MM.1S (cell line): ENCODE data around the gene TMCO4.

Experiments
- DNase-seq: peaks from one replicate; pipeline ENCODE4 v3.0.0-alpha.2; 2015
- H2AFZ ChIP-seq: fragments of 300-600 bp; sonication (generic); 2 replicates; pipeline ENCODE4 v1.6.0; 2016; ENCODE audit warnings: antibody characterized with exemption, low read length
- H3F3A ChIP-seq: fragments of 300-600 bp; sonication (generic); 2 replicates; pipeline ENCODE4 v1.6.1; 2016; ENCODE audit warnings: mild to moderate bottlenecking, antibody characterized with exemption, low read length, moderate library complexity, mixed read lengths; ENCODE audit not compliant: insufficient read depth
- H3K27ac ChIP-seq: fragments of 300-600 bp; sonication (generic); 2 replicates; pipeline ENCODE4 v1.5.1; 2016; ENCODE audit warnings: mild to moderate bottlenecking, low read length
- H3K27me3 ChIP-seq: fragments of 300-600 bp; sonication (generic); replicated peaks from 2 replicates; pipeline ENCODE4 v1.6.0; 2016; ENCODE audit warnings: low read length; ENCODE audit not compliant: insufficient read depth
- H3K36me3 ChIP-seq: fragments of 300-600 bp; sonication (generic); replicated peaks from 2 replicates; pipeline ENCODE4 v1.6.1; 2016; ENCODE audit warnings: mild to moderate bottlenecking, low read length, mixed read lengths; ENCODE audit not compliant: insufficient read depth
- H3K4me1 ChIP-seq: fragments of 300-600 bp; sonication (generic); 2 replicates; pipeline ENCODE4 v1.6.1; 2016; ENCODE audit warnings: low read length, mixed read lengths
- H3K4me2 ChIP-seq: fragments of 300-600 bp; sonication (generic); 2 replicates; pipeline ENCODE4 v1.6.0; 2016; ENCODE audit warnings: low read depth, low read length
- H3K4me3 ChIP-seq: fragments of 300-600 bp; sonication (generic); 2 replicates; pipeline ENCODE4 v1.5.1; 2016; ENCODE audit warnings: low read length, mixed read lengths
- H3K79me2 ChIP-seq: fragments of 300-600 bp; sonication (generic); 2 replicates; pipeline ENCODE4 v1.6.1; 2016; ENCODE audit warnings: mixed run types, low read length, mixed read lengths
- H3K9ac ChIP-seq: fragments of 300-600 bp; sonication (generic); 2 replicates; pipeline ENCODE4 v1.6.1; 2016; ENCODE audit warnings: low read length, mixed read lengths
- H3K9me2 ChIP-seq: fragments of 300-600 bp; sonication (generic); replicated peaks from 2 replicates; pipeline ENCODE4 v1.6.1; 2016; ENCODE audit warnings: mild to moderate bottlenecking, low read length, mixed read lengths; ENCODE audit not compliant: insufficient read depth
- H3K9me3 ChIP-seq: fragments of 300-600 bp; sonication (generic); replicated peaks from 2 replicates; pipeline ENCODE4 v1.6.1; 2016; ENCODE audit warnings: mild to moderate bottlenecking, low read length, mixed read lengths; ENCODE audit not compliant: insufficient read depth
- H4K20me1 ChIP-seq: fragments of 300-600 bp; sonication (generic); 2 replicates; pipeline ENCODE4 v1.6.1; 2016; ENCODE audit warnings: mild to moderate bottlenecking, low read length, moderate library complexity, mixed read lengths; ENCODE audit not compliant: insufficient read depth
- EZH2 ChIP-seq: fragments of 300-600 bp; sonication (generic); optimal IDR thresholded peaks from 2 replicates; pipeline ENCODE3; 2017; ENCODE audit warnings: low read depth, mild to moderate bottlenecking, antibody characterized with exemption, low read length, mixed read lengths
- EZH2phosphoT487 ChIP-seq: fragments of 300-600 bp; sonication (generic); IDR thresholded peaks from 2 replicates; pipeline ENCODE4 v1.6.1; 2018; ENCODE audit warnings: antibody characterized with exemption, low read length
- TF ChIP-seq, protein P1 (sequence below): fragments of 300-600 bp; sonication (generic); IDR thresholded peaks from 2 replicates; pipeline ENCODE4 v1.5.1; 2016; ENCODE audit warnings: antibody characterized with exemption, low read length, mixed read lengths

The TMCO4 gene

DNA sequence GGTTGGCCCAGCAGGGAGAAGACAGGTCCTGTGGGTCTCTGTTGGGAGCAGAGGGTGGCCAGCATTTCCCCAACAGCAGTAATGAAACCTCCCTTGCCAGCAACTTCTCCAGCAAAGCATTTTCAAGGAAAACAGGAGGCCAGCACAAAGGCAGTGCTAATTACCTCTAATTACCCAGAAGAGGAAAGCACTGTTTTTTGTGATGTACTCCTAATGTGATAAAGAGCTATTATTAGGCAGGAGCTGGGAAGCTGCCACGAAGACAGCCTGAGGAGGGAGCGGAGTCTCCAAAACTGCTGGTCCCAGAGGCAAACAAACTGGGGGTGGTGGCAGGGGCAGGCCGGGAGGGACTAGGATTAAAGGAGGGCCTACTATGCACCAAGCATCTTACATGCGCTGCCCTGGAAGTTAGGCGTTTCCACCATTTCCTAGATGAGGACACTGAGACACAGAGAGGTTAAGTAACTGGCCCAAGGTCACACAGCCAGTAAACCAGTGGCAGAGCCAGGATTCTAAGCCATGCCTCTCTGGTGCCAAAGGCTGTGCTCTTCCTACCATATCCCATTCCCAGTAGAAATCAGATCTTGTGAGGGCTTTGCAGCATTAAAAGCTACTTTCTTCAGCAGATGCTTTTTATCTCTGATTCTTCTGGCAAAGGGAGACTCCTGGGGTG is 110.5 kb downstream of the TMCO4 start:
- no peaks in the 10 kb centered on the region for H3K79me2 ChIP-seq

DNA sequence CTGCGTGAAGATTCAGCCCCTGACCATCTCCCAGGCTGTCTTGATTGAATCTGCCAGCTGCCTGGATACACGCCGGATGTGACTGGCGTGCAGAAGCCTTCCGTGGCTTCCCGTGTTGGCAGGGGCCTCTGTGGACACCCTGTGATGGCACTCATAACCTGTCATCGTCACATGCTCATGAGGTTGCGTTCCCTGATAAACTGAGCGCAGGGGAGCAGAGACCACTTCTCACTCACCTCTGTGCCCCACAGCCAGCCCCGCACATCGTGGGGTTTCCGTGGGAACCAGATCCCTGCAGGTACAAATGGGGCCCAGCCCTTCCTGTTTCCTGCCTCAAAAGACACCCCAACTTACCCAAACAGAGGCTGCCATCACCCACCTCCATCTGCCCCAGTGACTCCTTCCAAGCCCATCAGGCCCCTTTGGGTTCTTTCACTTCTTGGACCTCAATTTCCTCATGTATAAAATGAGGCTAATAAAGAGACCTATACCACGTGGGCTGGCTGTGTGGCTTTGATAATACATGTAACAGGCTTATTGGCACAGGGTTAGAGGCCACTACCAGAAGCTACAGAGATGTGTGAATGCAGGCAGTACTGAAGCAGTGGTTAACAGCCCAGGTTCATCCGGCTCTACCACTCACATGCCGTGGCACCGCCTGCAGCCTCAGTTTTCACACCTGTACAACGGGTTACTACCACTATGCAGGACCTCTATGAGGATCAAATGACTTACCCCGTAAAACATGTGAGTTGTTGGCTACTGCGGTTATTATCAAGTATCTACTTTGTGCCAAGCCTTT is 111.5 kb downstream of the TMCO4 start:
- Histone ChIP-seq H3K27ac (no peak overlapping the region), H3K9me3 (no peaks in the 10 kb centered on the region), H3K79me2 (no peaks in the 10 kb centered on the region), H3K9me2 (no peaks in the 10 kb centered on the region), H3K4me1 (no peaks in the 10 kb centered on the region), H3K9ac (no peak overlapping the region), H2AFZ (no peak overlapping the region), H3K4me2 (no peak overlapping the region), H3K36me3 (no peaks in the 10 kb centered on the region), H3F3A (no peaks in the 10 kb centered on the region), H3K27me3 (no peaks in the 10 kb centered on the region), H3K4me3 (no peak overlapping the region), H4K20me1 (no peaks in the 10 kb centered on the region)
- TF ChIP-seq, protein P1, sequence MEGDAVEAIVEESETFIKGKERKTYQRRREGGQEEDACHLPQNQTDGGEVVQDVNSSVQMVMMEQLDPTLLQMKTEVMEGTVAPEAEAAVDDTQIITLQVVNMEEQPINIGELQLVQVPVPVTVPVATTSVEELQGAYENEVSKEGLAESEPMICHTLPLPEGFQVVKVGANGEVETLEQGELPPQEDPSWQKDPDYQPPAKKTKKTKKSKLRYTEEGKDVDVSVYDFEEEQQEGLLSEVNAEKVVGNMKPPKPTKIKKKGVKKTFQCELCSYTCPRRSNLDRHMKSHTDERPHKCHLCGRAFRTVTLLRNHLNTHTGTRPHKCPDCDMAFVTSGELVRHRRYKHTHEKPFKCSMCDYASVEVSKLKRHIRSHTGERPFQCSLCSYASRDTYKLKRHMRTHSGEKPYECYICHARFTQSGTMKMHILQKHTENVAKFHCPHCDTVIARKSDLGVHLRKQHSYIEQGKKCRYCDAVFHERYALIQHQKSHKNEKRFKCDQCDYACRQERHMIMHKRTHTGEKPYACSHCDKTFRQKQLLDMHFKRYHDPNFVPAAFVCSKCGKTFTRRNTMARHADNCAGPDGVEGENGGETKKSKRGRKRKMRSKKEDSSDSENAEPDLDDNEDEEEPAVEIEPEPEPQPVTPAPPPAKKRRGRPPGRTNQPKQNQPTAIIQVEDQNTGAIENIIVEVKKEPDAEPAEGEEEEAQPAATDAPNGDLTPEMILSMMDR = no peak
- TF ChIP-seq EZH2 (no peak), EZH2phosphoT487 (no peak)
- no peak for DNase-seq

More for the DNA sequence above, 110.5 kb downstream of the TMCO4 start:
- DNase-seq = no peak
- H3K27me3 ChIP-seq = no peaks in the 10 kb centered on the region
- H4K20me1 ChIP-seq = no peaks in the 10 kb centered on the region
- no peak overlapping the region for H2AFZ ChIP-seq
- H3K36me3 ChIP-seq = no peaks in the 10 kb centered on the region
- no peak overlapping the region for H3K4me2 ChIP-seq
- no peak overlapping the region for H3K27ac ChIP-seq
- H3K9me3 ChIP-seq = no peaks in the 10 kb centered on the region
- no peaks in the 10 kb centered on the region for H3K4me1 ChIP-seq
- no peak overlapping the region for H3K9ac ChIP-seq
- H3K4me3 ChIP-seq = no peak overlapping the region
- no peaks in the 10 kb centered on the region for H3K9me2 ChIP-seq
- TF ChIP-seq EZH2phosphoT487 (no peak), EZH2 (no peak)
- TF ChIP-seq, protein P1 = no peak
- no peaks in the 10 kb centered on the region for H3F3A ChIP-seq

DNA sequence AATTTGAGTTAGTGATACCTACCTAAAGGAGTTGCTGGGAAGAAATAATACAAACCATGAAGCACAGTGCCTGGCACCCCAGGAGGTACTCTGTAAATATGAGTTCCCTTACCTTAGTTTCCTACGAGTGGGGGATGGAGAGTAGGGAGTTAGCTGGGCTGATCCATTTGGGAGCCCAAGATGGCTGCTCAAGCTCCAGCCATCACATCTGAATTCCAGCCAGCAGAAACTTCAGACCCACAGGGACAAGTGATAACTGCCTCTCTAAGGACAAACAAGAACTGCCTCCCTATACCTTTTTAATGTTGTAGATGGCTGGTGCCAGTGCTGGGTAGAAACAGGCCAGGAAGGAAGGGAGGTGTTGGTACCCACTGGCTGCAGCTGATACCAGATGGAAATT is 112.3 kb downstream of the TMCO4 start:
- Histone ChIP-seq H2AFZ (no peak overlapping the region), H3K36me3 (no peaks in the 10 kb centered on the region), H3F3A (no peaks in the 10 kb centered on the region), H3K4me3 (no peak overlapping the region), H3K27ac (no peak overlapping the region), H3K27me3 (no peaks in the 10 kb centered on the region), H3K9me2 (no peaks in the 10 kb centered on the region), H3K79me2 (no peaks in the 10 kb centered on the region), H3K4me2 (no peak overlapping the region), H4K20me1 (no peaks in the 10 kb centered on the region), H3K4me1 (no peaks in the 10 kb centered on the region), H3K9ac (no peak overlapping the region), H3K9me3 (no peaks in the 10 kb centered on the region)
- TF ChIP-seq, protein P1 = no peak
- TF ChIP-seq EZH2 (no peak), EZH2phosphoT487 (no peak)
- DNase-seq = no peak
